DMS79 treated with DMSO at 0.1 percent for 48 hours (cell line): Measurements from ENCODE around the gene OSBPL7.
"Not testable (repeated sequence)": the region's sequence is repeated elsewhere in the genome, so short reads cannot be mapped to it uniquely, and the experiment has no call there.

Experiments
- DNase-seq: peaks from one replicate; lab custom pipeline; 2025; lab: John Stamatoyannopoulos, UW

OSBPL7 gene

DNA sequence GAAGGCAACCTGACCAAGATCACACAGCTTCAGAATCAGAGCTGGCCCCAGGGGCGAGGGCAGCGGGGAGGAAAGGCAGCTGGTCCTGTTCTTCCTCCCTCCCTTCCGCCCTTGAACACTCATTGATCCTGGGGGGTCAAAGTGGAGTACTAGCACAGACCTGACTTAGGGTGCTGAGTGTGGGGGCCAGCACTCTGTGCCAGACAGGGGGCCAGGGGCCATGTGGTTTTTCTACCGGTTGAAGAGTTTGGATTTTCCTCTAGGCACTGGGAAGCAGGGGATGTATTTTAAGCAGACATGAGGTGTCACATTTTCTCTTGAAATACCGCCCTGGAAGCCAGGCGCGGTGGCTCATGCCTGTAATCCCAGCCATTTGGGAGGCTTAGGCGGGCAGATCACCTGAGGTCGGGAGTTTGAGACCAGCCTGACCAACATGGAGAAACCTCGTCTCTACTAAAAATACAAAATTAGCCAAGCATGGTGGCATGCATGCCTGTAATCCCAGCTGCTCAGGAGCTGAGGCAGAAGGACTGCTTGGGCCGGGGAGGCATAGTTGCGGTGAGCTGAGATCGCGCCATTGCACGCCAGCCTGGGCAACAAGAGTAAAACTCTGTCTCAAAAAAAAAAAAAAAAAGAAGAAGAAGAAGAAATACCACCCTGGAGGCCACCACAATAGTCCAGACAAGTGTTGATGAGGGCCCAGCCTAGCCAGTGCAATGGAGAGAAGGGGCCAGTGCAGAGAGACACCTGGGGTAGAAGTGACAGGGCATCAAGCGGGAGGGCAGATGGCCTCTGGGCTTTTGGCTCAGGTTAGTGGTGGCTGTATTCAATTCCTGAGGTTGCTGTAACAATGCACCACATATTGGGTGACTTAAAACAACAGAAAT, 15.3 kb downstream of the OSBPL7 start:
- DNase-seq = no peak

DNA sequence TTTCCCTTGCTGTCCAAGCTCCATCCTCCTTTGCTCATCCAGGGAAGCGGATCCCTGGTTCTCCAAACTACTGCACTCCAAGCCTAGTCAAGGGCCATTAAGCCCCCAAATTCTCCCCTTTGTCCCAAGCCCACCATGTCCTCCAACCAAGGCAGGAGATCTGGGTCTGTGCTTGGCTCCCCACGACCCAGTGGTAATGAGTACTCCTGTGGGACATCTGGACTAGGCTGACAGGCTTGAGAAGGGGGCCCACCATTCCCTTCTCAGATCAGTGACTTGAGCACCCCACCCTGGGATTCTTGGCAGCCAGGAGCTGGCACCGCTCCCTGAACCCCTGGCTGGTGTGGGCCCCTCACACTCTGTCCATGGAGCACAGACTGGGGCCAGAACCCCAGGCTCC, 17.1 kb downstream of the OSBPL7 start:
- DNase-seq = no peak

- DNase-seq = no peak
Measured at GRCh38 chr17:47803751-47804150, 17.8 kb downstream of the OSBPL7 start.

- no peak for DNase-seq
Measured at GRCh38 chr17:47803201-47803600, 18.4 kb downstream of the OSBPL7 start.

- DNase-seq = peak; percentile 37
Measured at GRCh38 chr17:47802341-47803022, 19.1 kb downstream of the OSBPL7 start.

GRCh38 chr17:47801906-47802305, 19.7 kb downstream of the OSBPL7 start:
- no peak for DNase-seq

DNA sequence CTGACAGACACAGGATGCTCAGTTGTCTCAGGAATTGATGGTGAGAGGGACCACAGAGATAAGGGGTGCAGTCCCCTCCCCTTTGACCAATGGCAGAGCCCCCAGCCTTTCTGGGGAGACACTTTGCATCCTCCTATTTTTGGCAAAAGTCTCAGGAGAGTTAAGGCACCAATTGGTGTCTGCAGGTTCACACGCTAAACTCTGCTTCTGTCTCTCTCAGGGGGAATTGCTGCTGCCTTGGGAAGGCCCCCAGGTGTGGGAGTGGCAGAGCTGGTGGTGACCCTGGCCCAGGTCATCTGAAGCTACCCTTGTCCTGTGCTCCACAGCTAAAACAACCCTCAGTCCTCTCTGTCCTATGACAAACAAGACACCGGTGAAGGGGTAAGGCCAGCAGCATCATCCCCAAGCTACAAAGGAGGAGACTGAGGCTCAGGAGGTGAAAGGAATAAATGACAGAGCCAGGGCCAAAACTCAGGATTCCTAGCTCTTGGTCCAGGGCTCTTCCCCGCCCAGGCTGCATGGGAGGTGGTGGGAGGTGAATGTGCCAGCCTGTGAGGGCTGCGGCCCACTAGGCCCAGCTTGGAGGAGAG, 20.3 kb downstream of the OSBPL7 start:
- no peak for DNase-seq

GRCh38 chr17:47800686-47801085, 20.9 kb downstream of the OSBPL7 start:
- DNase-seq = no peak

- no peak for DNase-seq
Measured at GRCh38 chr17:47797797-47798196, 23.8 kb downstream of the OSBPL7 start.

DNA sequence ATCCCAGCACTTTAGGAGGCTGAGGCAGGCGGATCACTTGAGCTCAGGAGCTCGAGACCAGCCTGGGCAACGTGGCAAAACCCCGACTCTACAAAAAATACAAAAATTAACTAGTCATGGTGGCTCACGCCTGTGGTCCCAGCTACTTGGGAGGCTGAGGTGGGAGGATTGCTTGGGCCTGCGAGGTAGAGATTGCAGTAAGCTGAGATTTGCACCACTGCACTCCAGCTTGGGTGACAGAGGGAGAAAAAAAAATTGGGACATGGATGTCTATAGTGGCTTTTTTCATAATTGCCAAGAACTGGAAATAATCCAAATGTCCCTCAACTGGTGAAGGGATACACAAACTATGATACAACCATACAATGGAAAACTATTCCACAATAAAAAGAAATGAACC, 28.6 kb downstream of the OSBPL7 start:
- no peak for DNase-seq

DNA sequence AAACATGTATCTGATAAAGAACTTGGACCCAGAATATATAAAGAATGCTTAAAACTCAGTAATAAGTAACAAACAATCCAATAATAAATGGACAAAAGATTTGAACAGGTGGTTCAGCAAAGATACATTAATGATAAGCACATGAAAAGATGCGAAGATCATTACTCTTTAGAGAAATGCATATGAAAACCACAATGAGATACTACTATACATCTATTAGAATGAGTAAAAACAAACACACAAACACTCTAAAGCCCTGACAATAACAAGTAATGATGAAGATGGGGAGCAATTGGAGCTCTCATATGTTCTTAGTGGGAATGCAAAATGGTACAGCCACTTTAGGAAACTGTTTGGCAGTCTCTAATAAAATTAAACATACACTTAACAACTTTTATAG, 29.1 kb downstream of the OSBPL7 start:
- no peak for DNase-seq

- DNase-seq = no peak
Measured at GRCh38 chr17:47791025-47791424, 30.6 kb downstream of the OSBPL7 start.

GRCh38 chr17:47789611-47790561, 31.7 kb downstream of the OSBPL7 start:
- DNase-seq = peak; percentile 52

DNA sequence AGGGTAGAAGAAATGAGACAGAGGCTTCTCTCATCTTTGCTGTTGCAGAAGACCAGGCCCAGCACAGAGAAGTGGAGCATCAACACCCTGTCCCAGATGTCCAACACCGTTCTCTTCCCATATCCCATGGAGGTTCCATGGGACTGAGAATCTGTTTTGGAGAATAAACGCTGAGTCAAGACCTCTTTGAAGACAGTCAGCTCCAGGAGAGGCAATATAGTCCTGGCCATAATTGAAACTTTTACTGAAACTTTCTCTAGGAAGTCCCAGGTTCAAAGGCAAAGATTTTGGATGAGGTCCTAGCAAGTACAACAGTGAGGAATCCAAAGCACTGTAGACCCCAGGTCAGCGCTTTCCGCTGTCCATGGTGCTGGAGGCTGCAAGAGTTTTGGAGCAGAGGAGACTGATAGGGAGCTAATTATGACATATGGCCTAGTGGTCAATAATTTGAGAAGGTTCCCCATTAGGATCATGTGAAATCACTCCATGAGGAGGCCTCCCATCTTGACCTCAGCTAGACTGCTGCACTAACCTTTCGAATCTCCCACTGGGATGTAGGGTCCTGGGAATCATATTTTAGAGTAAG, 36.0 kb downstream of the OSBPL7 start:
- DNase-seq = no peak

GRCh38 chr17:47781397-47781796, 40.2 kb downstream of the OSBPL7 start:
- no peak for DNase-seq

DNA sequence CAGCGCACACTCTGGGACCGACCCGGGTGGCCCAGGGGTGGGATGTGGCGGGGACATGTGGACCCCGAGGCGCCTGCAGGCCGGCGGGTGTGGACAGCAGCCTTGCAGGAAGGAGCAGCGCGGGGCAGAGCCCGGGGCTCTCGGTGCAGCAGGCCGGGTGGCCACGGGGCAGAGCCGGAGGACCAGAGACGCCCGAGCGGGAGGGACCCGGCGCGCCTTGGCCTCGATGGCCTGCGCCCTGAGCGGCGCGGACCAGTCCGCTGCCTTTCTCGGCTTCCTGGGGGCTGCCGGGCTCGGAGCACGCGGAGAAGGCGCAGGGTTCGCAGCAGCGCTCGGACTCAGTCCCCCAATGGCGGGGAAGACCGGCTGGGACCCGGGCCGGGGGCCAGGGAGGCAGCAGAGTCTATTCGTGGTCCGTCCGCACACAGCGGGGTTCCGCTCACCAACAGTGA, 43.4 kb downstream of the OSBPL7 start:
- no peak for DNase-seq

- DNase-seq = peak; percentile 38
Measured at GRCh38 chr17:47776330-47777197, 45.0 kb downstream of the OSBPL7 start.

DNA sequence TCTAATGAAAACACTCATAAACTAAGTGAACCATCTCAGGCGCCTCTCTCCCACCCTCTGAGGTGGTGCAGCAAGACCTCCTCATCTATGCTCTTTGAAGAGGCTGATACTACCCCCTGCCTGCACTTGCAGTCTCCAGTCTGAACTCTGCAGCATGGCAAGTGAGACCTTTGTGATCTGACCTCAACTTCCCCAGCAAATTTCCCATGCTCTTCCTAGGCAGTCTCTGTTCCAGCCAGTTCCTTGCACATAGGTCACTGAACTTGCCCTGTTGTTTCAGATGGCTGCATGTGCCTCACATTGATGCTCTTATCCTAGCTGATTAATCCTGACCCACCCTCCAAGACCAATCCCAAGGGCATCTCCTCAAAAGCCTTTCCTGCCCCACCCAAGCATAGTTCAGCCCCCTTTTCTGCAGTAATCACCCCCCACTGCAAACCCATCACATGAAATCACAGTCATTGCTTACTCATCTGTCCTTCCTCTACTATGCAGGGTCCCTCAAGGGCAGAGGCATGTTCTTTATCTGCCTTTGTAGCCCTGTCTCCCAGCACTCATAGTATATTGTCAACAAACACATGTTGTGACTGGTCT, 46.5 kb downstream of the OSBPL7 start:
- peak; percentile 56 for DNase-seq

DNA sequence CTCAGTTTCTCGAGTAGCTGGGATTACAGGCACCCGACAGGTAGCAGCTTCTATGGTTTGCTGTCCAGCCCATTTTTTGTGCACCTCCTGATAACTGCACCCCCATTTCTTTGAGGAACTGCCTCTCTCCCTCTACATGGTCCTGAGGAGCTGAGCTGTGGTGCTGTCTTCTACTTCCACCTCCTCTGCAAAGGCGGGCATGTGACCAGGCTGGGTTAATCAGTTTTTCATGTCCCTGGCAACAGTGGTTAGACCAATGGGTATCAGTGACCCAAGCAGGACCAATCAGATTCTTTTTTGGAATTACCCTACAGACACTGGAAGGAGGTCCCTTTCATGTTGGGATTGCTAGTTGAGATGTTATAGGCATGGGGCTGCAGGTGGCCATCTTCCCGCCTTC, 47.3 kb downstream of the OSBPL7 start:
- DNase-seq = no peak

GRCh38 chr17:47773649-47774048, 47.9 kb downstream of the OSBPL7 start:
- not testable (repeated sequence) for DNase-seq
